Endometrium (tissue), 2 donors: ENCODE measurements around the gene COPA.
"Not testable (repeated sequence)": the region's sequence is repeated elsewhere in the genome, so short reads cannot be mapped to it uniquely, and the experiment has no call there.

Source experiments
- FAIRE-seq: peaks from 2 replicates; lab custom pipeline; 2012; peaks lifted over from hg19 to GRCh38; lab: Jason Lieb, UNC
- donor health status: control.
- donor health status: control.

COPA gene

GRCh38 chr1:160342953-160343869 is at the start of gene COPA, which contains the start of gene NCSTN:
Gene COPA, minus strand, starts transcription at chr1:160343250. Its CDS starts 80 bp downstream, at chr1:160343170.
Gene NCSTN, plus strand, starts transcription at chr1:160343383. Its CDS starts 14 bp downstream, at chr1:160343397.
- peak; percentile 73 for FAIRE-seq

- FAIRE-seq: not testable (repeated sequence)
Measured at GRCh38 chr1:160388406-160388805, 45.4 kb upstream of the COPA start.

DNA sequence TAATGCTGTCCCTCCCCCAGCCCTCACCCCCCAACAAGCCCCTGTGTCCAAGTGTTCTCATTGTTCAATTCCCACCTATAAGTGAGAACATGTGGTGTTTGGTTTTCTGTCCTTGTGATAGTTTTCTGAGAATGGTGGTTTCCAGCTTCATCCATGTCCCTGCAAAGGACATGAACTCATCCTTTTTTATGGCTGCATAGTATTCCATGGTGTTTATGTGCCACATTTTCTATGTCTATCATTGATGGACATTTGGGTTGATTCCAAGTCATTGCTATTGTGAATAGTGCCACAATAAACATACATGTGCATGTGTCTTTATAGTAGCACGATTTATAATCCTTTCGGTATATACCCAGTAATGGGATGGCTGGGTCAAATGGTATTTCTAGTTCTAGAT is 41.8 kb upstream of the COPA start:
- FAIRE-seq: not testable (repeated sequence)

GRCh38 chr1:160377585-160378206 is 34.6 kb upstream of the COPA start:
- FAIRE-seq: no peak

DNA sequence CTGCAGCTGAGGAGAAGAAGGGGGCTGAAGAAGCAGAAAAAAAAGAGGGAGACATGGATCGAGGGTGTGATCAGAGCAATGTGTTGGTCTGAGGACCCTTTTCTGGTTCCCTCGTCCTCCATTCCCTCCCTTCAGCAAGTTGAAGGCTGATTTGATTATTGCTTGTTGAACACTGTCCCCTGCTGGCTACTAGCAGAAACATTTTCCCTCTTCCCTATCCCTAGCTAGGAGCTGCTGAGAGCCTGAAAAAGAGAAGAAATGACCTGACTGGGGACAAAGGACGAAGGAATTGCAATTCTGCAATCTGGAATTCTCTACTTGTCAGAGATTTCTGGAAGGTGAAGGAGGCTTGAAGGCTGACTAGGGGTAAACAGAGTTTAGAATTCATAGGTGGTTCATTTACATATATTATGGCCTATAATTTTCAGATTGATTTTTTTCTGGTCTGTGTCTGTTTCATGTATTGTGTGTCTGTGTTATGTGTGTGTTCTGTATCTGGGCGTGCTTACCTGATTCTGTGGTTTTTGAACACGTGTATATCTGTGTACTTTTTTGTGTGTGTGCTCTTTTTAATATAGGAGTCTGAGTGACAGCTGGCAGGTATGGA is 33.6 kb upstream of the COPA start:
- FAIRE-seq: peak; percentile 33

- no peak for FAIRE-seq
Measured at GRCh38 chr1:160375788-160376524, 32.9 kb upstream of the COPA start.

DNA sequence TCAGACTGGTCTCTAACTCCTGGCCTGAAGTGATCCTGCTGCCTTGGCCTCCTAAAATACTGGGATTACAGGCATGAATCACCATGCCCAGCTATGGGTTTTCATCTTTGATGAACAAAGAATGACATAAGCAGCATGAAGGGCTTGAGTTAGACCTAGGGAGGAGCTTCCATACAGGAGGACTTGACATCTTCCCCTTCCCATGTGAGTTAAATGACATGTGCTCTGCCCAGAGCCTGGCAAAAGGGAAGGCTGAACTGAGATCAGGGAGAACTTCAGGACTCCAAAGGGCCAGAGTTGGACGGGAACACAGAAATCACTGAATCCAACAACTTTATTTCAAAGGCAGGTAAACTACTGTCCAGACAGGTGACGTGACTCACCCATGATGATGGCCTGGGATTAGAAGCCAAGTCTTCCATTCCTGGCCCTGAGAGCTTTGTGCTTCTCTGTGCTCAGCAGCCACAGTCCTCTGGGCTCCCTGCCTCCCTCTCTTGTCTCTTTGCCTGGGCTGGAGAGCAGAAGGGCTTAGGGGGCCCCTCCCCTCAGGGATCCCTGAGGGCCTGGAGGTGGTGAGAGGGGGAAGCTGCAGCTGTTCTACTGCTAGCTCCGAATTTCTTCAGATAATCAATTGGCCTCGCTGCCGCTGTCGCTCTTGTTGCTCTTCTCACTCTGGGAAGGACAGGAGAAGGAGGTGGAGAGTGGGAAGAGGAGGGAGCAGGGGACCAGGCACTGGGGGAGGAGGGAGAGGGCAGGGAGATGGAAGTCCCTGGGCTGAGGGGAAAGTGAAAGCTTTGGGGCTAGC is 31.5 kb upstream of the COPA start:
- no peak for FAIRE-seq

- no peak for FAIRE-seq
Measured at GRCh38 chr1:160373696-160374095, 30.6 kb upstream of the COPA start.

DNA sequence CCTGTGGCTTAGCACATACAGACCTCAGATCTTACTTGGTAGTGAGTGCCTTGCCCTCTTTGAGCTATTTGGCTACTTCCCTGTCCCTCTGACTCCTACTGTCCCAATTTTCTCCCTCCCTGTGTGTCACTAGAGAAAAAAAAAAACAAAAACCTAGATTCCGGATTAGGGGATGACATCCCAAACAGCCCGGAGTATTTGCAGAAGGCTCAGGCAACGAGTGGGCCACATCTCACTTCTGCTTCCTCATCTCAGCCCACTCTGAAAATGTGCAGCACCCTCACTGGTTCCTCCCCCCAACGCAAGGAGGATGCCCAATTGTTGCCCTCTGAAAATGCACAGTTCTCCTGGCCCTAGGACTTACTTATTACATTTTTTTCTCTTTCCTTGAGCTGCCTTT is 28.7 kb upstream of the COPA start:
- no peak for FAIRE-seq

- FAIRE-seq: no peak
Measured at GRCh38 chr1:160371346-160371631, 28.2 kb upstream of the COPA start.

- FAIRE-seq: no peak
Measured at GRCh38 chr1:160370561-160371345, 27.7 kb upstream of the COPA start.

GRCh38 chr1:160369087-160369486 is 26.0 kb upstream of the COPA start:
- no peak for FAIRE-seq

GRCh38 chr1:160367934-160368923 is 25.2 kb upstream of the COPA start:
- FAIRE-seq: no peak

GRCh38 chr1:160367516-160367900 is 24.5 kb upstream of the COPA start:
- FAIRE-seq: no peak

GRCh38 chr1:160366731-160367515 is 23.9 kb upstream of the COPA start, which contains the start of gene NHLH1:
Gene NHLH1, plus strand, starts transcription at chr1:160367071. Its CDS starts 3,661 bp downstream, at chr1:160370732.
- FAIRE-seq: no peak

GRCh38 chr1:160365325-160365724 is 22.3 kb upstream of the COPA start:
- FAIRE-seq: no peak

GRCh38 chr1:160363951-160364735 is 21.1 kb upstream of the COPA start:
- no peak for FAIRE-seq

DNA sequence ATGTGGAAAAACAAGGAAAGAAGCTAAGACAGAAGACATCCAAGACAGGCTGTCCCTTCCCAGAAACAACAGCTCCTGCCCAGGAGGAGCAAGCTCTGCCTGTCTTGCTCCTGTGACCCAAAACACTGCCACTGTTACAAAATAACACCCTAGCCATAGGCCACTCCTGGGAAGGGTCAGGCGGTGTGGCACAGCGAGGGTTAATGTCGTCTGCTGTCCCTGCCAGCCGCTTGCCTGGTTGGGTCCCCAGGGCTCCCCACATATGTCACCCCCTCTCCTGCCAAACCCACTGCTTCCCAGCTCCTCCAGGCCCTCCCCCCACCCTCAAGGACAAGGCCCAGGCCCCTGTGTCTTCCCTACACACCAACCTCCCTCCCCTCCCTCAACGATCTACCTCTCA is 20.0 kb upstream of the COPA start:
- FAIRE-seq: no peak
